K562 (cell line): ENCODE data around the gene SLCO2B1. TPM values are rescaled to one million over a fixed set of nuclear protein-coding genes. Genes with fewer than 3 reads are reported as not detected.

ENCODE experiments used
- C11orf30 ChIP-seq: fragments of 450-650 bp; IDR thresholded peaks from 2 replicates; pipeline ENCODE4 v1.6.1; 2016; ENCODE audit warnings: low read depth, mild to moderate bottlenecking
- CAMTA2 ChIP-seq: fragments of 250-450 bp; sonication (Bioruptor Pico); conservative IDR thresholded peaks from 2 replicates; pipeline ENCODE4 v1.5.1; 2022
- FIP1L1 ChIP-seq: fragments of 200-400 bp; formaldehyde crosslinking; IDR thresholded peaks from 2 replicates; pipeline ENCODE4 v1.6.1; 2018; ENCODE audit warnings: mild to moderate bottlenecking, low read depth, low read length; ENCODE audit not compliant: poor library complexity, severe bottlenecking
- GTF2F1 ChIP-seq: IDR thresholded peaks from 2 replicates; pipeline ENCODE4 v1.6.1; 2011; ENCODE audit warnings: low read depth, low read length, improper control_type of control experiment
- HNRNPUL1 ChIP-seq: fragments of 200-400 bp; formaldehyde crosslinking; IDR thresholded peaks from 2 replicates; pipeline ENCODE4 v1.6.1; 2017; ENCODE audit warnings: low read length
- KLF16 ChIP-seq: IDR thresholded peaks from 2 replicates; pipeline ENCODE4 v1.6.1; 2016; ENCODE audit warnings: antibody characterized with exemption
- NFYB ChIP-seq: IDR thresholded peaks from 2 replicates; pipeline ENCODE4 v1.6.1; 2011; ENCODE audit warnings: mild to moderate bottlenecking, moderate library complexity; ENCODE audit not compliant: insufficient read length; ENCODE audit errors: extremely low read depth
- POLR2A ChIP-seq: fragments of 450-650 bp; conservative IDR thresholded peaks from 2 replicates; pipeline ENCODE4 v1.6.1; 2016
- RBBP5 ChIP-seq: fragments of 200-600 bp; sonication (generic); IDR thresholded peaks from 2 replicates; pipeline ENCODE4 v1.6.1; 2012; ENCODE audit warnings: borderline replicate concordance, mild to moderate bottlenecking, low read length, control low read depth, inconsistent platforms; ENCODE audit not compliant: insufficient read depth, poor library complexity, severe bottlenecking
- RBM17 ChIP-seq: fragments of 200-400 bp; formaldehyde crosslinking; IDR thresholded peaks from 2 replicates; pipeline ENCODE4 v1.6.1; 2017; ENCODE audit warnings: low read depth, mild to moderate bottlenecking, low read length, borderline replicate concordance
- RFX1 ChIP-seq: fragments of 450-650 bp; IDR thresholded peaks from 2 replicates; pipeline ENCODE4 v1.6.1; 2016; ENCODE audit warnings: mild to moderate bottlenecking, moderate library complexity
- RFX7 ChIP-seq: fragments of 250-450 bp; sonication (Bioruptor Pico); IDR thresholded peaks from 2 replicates; pipeline ENCODE4 v1.5.1; 2021; ENCODE audit warnings: mild to moderate bottlenecking
- SMAD3 ChIP-seq: fragments of 450-650 bp; formaldehyde crosslinking; conservative IDR thresholded peaks from 2 replicates; pipeline ENCODE4 v1.4.0; 2020; ENCODE audit warnings: mild to moderate bottlenecking
- SMARCE1 ChIP-seq: fragments of 450-650 bp; IDR thresholded peaks from 2 replicates; pipeline ENCODE4 v1.7.1; 2016; ENCODE audit warnings: mild to moderate bottlenecking
- TCFL5 ChIP-seq: fragments of 250-450 bp; sonication (Bioruptor Pico); conservative IDR thresholded peaks from 2 replicates; pipeline ENCODE4 v1.6.1; 2021; ENCODE audit warnings: mild to moderate bottlenecking, moderate library complexity, matching md5 sums
- YBX1 ChIP-seq: fragments of 450-650 bp; IDR thresholded peaks from 2 replicates; pipeline ENCODE4 v1.7.1; 2016; ENCODE audit warnings: mild to moderate bottlenecking
- ZBTB11 ChIP-seq, 3 experiments: fragments of 200-800 bp in 1 of 3; fragments of 250-450 bp in 1 of 3; fragments of 450-650 bp in 1 of 3; sonication (Bioruptor Pico) in 1 of 3; sonication (Bioruptor generic) in 1 of 3; formaldehyde crosslinking in 1 of 3; IDR thresholded peaks; 2 replicates each; pipeline versions ENCODE4 v1.6.1 to v1.8.0; 2016 to 2022; ENCODE audit warnings: mild to moderate bottlenecking in 2 of 3, missing genetic modification characterization in 2 of 3, missing compliant biosample characterization in 1 of 3, moderate library complexity in 1 of 3
- ZBTB9 ChIP-seq: fragments of 450-650 bp; formaldehyde crosslinking; IDR thresholded peaks from 2 replicates; pipeline ENCODE4 v1.4.0; 2020; ENCODE audit warnings: mild to moderate bottlenecking, moderate library complexity
- ZNF124 ChIP-seq: sonication (generic); formaldehyde crosslinking; IDR thresholded peaks from 2 replicates; pipeline ENCODE4 v1.8.1; 2022; ENCODE audit warnings: missing genetic modification reagents
- ZNF140 ChIP-seq: fragments of 250-450 bp; sonication (Bioruptor Pico); IDR thresholded peaks from 2 replicates; pipeline ENCODE4 v1.8.0; 2021; ENCODE audit warnings: moderate library complexity, mild to moderate bottlenecking, inconsistent platforms
- ZNF224 ChIP-seq: sonication (generic); formaldehyde crosslinking; IDR thresholded peaks from 2 replicates; pipeline ENCODE4 v1.8.0; 2022; ENCODE audit warnings: mild to moderate bottlenecking, missing genetic modification reagents
- ZNF395 ChIP-seq: fragments of 200-800 bp; sonication (Bioruptor generic); IDR thresholded peaks from 2 replicates; pipeline ENCODE4 v1.6.1; 2017; ENCODE audit warnings: missing genetic modification characterization, missing compliant biosample characterization
- ZNF511 ChIP-seq: sonication (generic); formaldehyde crosslinking; IDR thresholded peaks from 2 replicates; pipeline ENCODE4 v1.8.0; 2022; ENCODE audit warnings: mild to moderate bottlenecking, missing genetic modification reagents
- ZNF584 ChIP-seq: fragments of 200-800 bp; sonication (Bioruptor generic); IDR thresholded peaks from 2 replicates; pipeline ENCODE4 v1.6.1; 2016; ENCODE audit warnings: low read depth, mild to moderate bottlenecking, missing genetic modification characterization, missing compliant biosample characterization
- polyA plus RNA-seq, 8 experiments: library from polyadenylated mRNA; depleted of rRNA in 4 of 8; stranded (reverse) in 5 of 8; unstranded in 3 of 8; fragments of >200 nt; fragmentation: Nextera tagmentation in 2 of 8; fragmentation: Illumina TruSeq in 1 of 8; extraction: Ambion mirVana in 2 of 8; extraction: Trizol in 1 of 8; gene quantifications; 2 replicates each; pipeline versions ENCODE4 v1.2.1 to v1.2.3, GENCODE V29; 2011 to 2014; ENCODE audit warnings: inconsistent platforms in 1 of 8, missing spikeins in 1 of 8
- total RNA-seq, 7 experiments: library from RNA; depleted of rRNA in 6 of 7; stranded (reverse); fragments of >200 nt in 6 of 7; fragmentation: Illumina TruSeq in 2 of 7; extraction: Trizol in 2 of 7; gene quantifications; 2 replicates each; pipeline versions ENCODE4 v1.2.1 to v1.2.3, GENCODE V29; 2011 to 2021; ENCODE audit warnings: low replicate concordance in 1 of 7

SLCO2B1 gene
- total and polyA plus RNA-seq, 9 of the 15 experiments (the other 6 are each of a cell fraction or from before 2014, with no cell fraction given) = 0.70 to 14.7 (median 7.6) TPM

GRCh38 chr11:75103380-75104026, 47.4 kb upstream of the SLCO2B1 start (continued):
- TF ChIP-seq RFX7 (no peak), TCFL5 (CRISPR knock-in tag) (no peak), ZBTB9 (no peak), RFX1 (no peak), ZNF395 (CRISPR knock-in tag) (no peak), SMAD3 (CRISPR knock-in tag) (no peak), SMARCE1 (peak; percentile 97), RBM17 (no peak), ZNF511 (CRISPR knock-in tag) (no peak), CAMTA2 (CRISPR knock-in tag) (no peak), YBX1 (no peak), NFYB (no peak), KLF16 (peak; percentile 77), ZNF124 (no peak), HNRNPUL1 (no peak), ZNF584 (CRISPR knock-in tag) (0 out of 2 replicates have a peak, but pooled peaks have one; percentile 43), C11orf30 (0 out of 2 replicates have a peak, but pooled peaks have one; percentile 3), ZNF140 (no peak), FIP1L1 (no peak), GTF2F1 (no peak), RBBP5 (no peak), ZBTB11 (CRISPR knock-in tag; IDR thresholded peaks at IDR 0.05) (peak in 1 of 3 experiments; percentile 57; a peak in 1 of 6 replicates), POLR2A (peak; percentile 60), ZNF224 (no peak)
